HG03097 (cell line): Measurements from ENCODE around the gene ELP2.

Experiments used
- ATAC-seq: cut with Tn5 transposase; IDR thresholded peaks from one replicate; pipeline ENCODE4 v1.9.1; 2021; ENCODE audit not compliant: unreplicated experiment, low FRiP score

The ELP2 gene

DNA sequence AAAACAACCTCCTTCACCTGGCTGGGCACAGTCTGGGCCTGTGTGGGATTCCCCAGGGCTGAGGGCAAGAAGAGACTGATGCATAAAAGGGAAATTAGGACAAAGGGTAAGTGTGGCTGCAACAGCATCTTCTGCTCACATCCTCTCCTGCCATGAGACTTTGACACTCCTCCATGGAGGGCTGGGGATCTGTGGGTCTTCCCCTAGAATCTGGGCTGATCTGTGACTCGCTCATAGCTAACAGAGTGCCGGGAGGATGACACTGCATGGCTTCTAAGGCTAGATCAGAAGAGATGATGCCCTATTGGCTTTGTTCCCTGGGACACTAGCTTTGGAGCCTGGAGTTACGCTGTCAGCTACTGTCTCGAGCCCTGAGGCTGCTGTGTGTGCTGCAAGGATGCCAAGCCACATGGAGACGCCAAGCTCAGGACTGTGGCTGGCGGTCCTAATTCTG is 81.9 kb downstream of the ELP2 start:
- no peak for ATAC-seq

DNA sequence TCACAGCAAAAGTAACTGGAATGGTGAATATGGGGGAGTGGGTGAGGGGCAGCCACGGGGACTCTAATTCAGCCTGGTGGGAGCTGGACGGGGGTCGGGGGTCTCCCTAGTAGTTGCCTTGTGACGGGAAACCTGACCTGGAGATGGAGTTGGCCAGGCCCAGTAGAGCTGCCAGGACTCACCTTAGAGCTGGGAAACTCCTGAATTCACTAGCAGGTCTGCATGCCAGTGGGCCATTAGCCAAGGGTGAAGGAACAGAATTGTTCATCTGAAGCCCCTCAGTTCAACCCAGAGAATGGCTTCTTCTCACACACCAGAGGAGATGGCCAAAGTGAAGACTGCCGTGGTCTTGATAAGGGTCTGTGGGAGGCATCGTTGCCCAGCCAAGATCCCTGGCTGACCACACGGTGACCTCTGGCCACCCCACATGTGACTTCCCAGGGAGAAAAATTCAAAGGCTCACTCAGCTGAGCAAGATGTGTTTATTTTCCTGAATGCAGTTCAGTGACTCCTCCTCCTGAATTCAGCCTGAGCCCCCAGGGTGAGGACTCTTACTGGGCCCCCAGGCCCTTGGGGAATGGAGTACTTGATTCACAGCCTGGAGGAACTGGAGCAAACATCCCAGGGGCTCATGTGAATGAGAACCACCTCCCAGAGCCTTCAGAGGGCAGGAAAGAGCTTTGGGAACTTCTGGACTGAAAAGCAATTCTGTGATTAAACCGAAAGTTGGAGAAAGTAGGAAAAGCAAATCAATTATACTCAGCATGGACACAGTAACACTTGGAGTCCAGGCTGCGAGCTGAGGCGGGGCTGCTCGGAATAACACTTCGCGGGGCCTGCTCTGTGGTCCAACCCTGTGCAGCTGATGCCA is 82.8 kb downstream of the ELP2 start:
- no peak for ATAC-seq

DNA sequence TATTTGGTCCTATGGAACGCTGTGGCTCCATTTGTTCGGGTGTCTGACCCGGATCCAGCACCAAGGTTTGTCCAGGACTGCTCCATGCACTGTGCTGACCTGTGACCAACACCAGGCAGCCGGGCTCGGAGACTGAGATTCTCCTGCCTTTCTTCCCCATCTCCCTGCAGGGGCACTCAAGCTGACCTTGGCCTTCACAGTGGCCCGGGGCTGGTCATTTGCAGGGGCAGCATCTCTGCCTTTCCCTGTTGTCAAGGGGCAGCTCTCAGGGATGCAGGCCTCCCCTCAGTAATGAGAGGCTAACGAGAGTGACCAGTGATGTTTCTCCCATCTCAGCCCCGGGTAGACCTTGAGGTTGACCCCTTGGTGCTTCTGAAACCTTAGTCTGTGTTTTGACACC is 85.1 kb downstream of the ELP2 start:
- ATAC-seq: no peak

DNA sequence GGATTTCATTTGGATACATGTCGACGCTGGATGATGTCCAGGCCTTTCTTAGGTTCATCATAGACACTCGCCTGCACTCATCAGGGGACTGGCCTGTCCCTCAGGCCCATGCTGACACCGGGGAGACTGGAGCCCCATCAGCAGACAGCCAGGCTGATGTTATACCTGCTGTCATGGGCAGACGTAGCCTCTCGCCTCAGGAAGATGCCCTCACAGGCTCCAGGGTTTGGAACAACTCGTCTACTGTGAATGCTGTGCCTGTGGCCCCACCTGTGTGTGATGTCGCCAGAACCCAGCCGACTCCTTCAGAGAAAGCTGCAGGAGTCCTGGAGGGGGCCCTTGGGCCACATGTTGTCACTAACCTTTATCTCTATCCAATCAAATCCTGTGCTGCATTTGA is 85.9 kb downstream of the ELP2 start:
- no peak for ATAC-seq

DNA sequence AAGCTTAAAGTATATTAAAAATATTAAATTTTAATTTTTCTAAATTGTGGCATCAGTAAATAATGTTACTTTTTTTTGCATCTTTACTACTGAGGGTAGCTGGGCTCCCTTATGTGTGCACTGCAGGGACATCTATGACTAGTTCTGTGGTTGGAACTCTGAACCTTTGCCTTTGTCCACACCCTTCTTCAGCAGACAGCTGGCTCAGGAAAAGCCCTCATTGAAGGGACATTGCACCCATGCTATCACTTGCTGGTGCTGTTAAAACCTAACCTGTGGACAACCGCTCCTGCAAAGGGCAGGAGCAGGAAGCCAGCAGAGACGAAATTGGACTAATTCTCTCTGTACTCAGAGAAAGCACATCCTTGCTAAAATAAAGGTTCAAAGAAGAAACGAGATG is 87.6 kb downstream of the ELP2 start:
- no peak for ATAC-seq

DNA sequence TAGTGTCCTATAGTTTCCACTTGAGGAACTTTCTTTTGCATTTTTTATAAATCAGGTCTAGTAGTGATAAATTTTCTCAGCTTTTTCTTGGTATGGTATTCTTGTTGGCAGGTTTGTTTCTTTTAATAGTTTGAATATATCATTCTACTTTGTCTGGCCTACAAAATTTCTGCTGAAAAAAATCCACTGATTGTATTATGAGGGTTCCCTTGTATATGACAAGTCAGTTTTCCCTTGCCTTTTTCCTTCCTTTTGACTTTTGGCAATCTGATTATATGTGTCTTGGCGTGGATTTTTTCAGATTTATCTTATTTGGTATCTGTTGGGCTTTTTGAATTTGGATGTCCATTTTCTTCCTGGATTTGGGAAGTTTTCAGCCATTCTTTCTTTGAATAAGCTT is 99.5 kb downstream of the ELP2 start:
- no peak for ATAC-seq
